ENCODE data around the gene STK11IP. TPM values are rescaled to one million over a fixed set of nuclear protein-coding genes. Genes with fewer than 3 reads are reported as not detected.

The STK11IP gene
- total and polyA plus RNA-seq, 9 of the 15 experiments (the other 6 are each of a cell fraction or from before 2014, with no cell fraction given), result 0.52 to 21.7 (median 5.6) TPM

DNA sequence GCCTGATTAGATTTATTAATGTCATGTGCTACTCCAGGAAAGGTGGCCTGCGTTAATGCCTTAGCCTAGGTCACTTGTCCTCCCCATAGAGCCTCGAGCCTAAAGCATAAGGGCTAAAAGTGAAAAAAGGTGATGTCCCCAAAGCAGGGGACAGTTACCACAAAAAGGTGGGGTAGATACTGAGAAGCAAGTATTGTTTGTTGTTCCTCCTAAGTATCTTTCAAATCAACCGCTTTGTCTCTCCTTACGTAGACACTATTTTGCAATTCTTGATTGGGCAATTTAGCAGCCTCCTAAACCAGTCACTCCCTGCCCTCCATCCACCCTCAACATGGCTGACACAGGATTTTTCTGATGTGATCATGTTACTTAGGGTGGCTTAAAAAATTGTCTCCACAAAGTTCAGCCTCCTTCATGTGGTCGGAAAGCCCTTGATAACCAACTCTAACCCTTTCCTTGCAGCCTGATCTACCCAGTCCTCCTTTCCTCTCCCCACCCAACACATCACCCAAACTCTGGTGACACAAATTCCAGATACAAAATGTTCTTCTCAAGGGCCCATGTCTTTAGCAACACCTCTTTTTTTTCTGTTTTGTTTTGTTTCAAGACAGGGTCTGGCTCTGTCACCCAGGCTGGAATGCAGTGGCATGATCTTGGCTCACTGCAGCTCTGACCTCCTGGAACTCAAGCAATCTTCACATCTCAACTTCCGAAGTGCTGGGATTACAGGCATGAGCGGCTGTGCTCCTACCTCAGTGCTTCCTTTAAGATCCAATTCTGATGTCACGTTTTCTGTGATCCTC lies 18.6 kb upstream of the STK11IP start:
- intact Hi-C loops (cut with micrococcal nuclease) (no loop called here), in situ Hi-C loops (cut with MboI) (no loop called here)
- H3K4me1 ChIP-seq (replicated peaks in 1 of 2; ENCODE audit: control insufficient read depth in 2 of 2, insufficient read depth in 2 of 2, low read length in 2 of 2), result peaks cover 25 to 31% of the 10 kb centered on the region in 2 experiments; a peak in 4 of 5 replicates
- no peaks in the 10 kb centered on the region for H3K27me3 ChIP-seq (ENCODE audit: control insufficient read depth in 2 of 2, insufficient read depth in 2 of 2, low read length in 2 of 2)
- H3K27ac ChIP-seq (ENCODE audit: extremely low read depth, low read depth, low read length), result no peak overlapping the region
- H3K79me2 ChIP-seq (ENCODE audit: control insufficient read depth, insufficient read depth, low read length), result no peaks in the 10 kb centered on the region
- peak; percentile 95 for TF ChIP-seq CEBPB (tag; IDR thresholded peaks at IDR 0.05)
- 0 out of 2 replicates have a peak, but pooled peaks have one; percentile 27 for TF ChIP-seq CEBPG (CRISPR knock-in tag; IDR thresholded peaks at IDR 0.05)
- peak; percentile 60 to 80 for TF ChIP-seq CEBPG (tag; conservative IDR thresholded peaks at IDR 0.05 in 1 of 2, IDR thresholded peaks at IDR 0.05 in 1 of 2)
- TF ChIP-seq ZNF174 (CRISPR knock-in tag; IDR thresholded peaks at IDR 0.05), result no peak
- no peak overlapping the region for H3K4me2 ChIP-seq (ENCODE audit: insufficient read depth, low read length)
- no peaks in the 10 kb centered on the region for H3K9me3 ChIP-seq (replicated peaks; ENCODE audit: control insufficient read depth, insufficient read depth, low read depth, low read length)
- CTCF ChIA-PET (ENCODE audit: low intra/inter-chr PET ratio), result no interaction called here
- H3K4me3 ChIP-seq, result no peak overlapping the region
- POLR2A ChIA-PET, result no interaction called here
- no TSS peak for BruUV-seq (replicated peaks)
- DNase-seq (ENCODE audit: extremely low read depth in 1 of 4, low spot score in 3 of 4) (no peak), ATAC-seq (no peak), FAIRE-seq (no peak)
- H3K36me3 ChIP-seq (ENCODE audit: control insufficient read depth, insufficient read depth, low read length), result no peaks in the 10 kb centered on the region
- no peaks in the 10 kb centered on the region for H3K9me1 ChIP-seq (ENCODE audit: control insufficient read depth, insufficient read depth, low read length)
- 49% methylated on average over 7 of the region's 8 CpGs for WGBS (ENCODE audit: insufficient coverage, low coverage, missing lambda C conversion rate)
- no peaks in the 10 kb centered on the region for H4K20me1 ChIP-seq (replicated peaks; ENCODE audit: control insufficient read depth, insufficient read depth, low read length)
- no peak overlapping the region for H3K9ac ChIP-seq (ENCODE audit: insufficient read depth in 1 of 2, low read depth in 2 of 2, low read length in 2 of 2)
- H2AFZ ChIP-seq (ENCODE audit: low read depth, low read length), result peak overlapping the region; percentile 73; the same call in 1 of the 2 replicates

DNA sequence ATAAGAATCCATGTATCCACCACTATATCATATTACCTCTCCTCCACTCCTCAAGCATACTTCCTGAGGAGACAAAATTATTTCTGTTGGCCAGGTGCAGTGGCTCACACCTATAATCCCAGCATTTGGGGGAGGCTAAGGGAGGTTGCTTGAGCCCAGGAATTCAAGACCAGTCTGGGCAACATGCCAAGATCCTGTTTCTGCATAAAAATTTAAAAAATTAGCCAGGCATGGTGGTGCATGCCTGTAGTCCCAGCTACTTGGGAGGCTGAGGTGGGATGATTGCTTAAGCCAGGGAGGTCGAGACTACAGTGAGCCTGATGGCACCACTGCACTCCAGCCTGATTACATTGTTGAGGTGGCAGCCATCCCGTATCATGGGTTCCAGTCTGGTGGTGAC lies 16.3 kb upstream of the STK11IP start:
- no peak for ATAC-seq
- Histone ChIP-seq H3K9me3 (replicated peaks; ENCODE audit: control insufficient read depth, insufficient read depth, low read depth, low read length) (no peaks in the 10 kb centered on the region), H3K4me1 (replicated peaks in 1 of 2; ENCODE audit: control insufficient read depth in 2 of 2, insufficient read depth in 2 of 2, low read length in 2 of 2) (peaks cover 10 to 16% of the 10 kb centered on the region in 2 experiments; a peak in 4 of 5 replicates), H3K27ac (ENCODE audit: extremely low read depth, low read depth, low read length) (no peak overlapping the region), H3K4me2 (ENCODE audit: insufficient read depth, low read length) (no peak overlapping the region), H3K9ac (ENCODE audit: insufficient read depth in 1 of 2, low read depth in 2 of 2, low read length in 2 of 2) (no peak overlapping the region), H3K36me3 (ENCODE audit: control insufficient read depth, insufficient read depth, low read length) (no peaks in the 10 kb centered on the region), H2AFZ (ENCODE audit: low read depth, low read length) (no peak overlapping the region), H3K9me1 (ENCODE audit: control insufficient read depth, insufficient read depth, low read length) (no peaks in the 10 kb centered on the region), H3K27me3 (ENCODE audit: control insufficient read depth in 2 of 2, insufficient read depth in 2 of 2, low read length in 2 of 2) (no peaks in the 10 kb centered on the region), H4K20me1 (replicated peaks; ENCODE audit: control insufficient read depth, insufficient read depth, low read length) (no peaks in the 10 kb centered on the region), H3K4me3 (no peak overlapping the region), H3K79me2 (ENCODE audit: control insufficient read depth, insufficient read depth, low read length) (no peaks in the 10 kb centered on the region)
- in situ Hi-C loops (cut with MboI), result no loop called here
- BruUV-seq (replicated peaks), result no TSS peak
- TF ChIP-seq NFIC (IDR thresholded peaks at IDR 0.05), result peak; percentile 69
- no peak for TF ChIP-seq KLF13 (tag; IDR thresholded peaks at IDR 0.05; ENCODE audit: borderline replicate concordance, low read depth)
- WGBS (ENCODE audit: insufficient coverage, low coverage, missing lambda C conversion rate), result 25% methylated on average over 2 of the region's 2 CpGs
- FAIRE-seq, result no peak
- intact Hi-C loops (cut with micrococcal nuclease), result no loop called here
- DNase-seq (ENCODE audit: extremely low read depth in 1 of 4, low spot score in 3 of 4), result no peak
- CTCF ChIA-PET (ENCODE audit: low intra/inter-chr PET ratio), result no interaction called here
- POLR2A ChIA-PET, result interaction anchor here (0.7 kb wide), 1 partner anchor 16 kb away, joined by 3 read pairs; no protein-coding TSS in a partner anchor

All from K562 (cell line).